GM19468 (cell line): Measurements from ENCODE around the gene ORAI2.

Experiments
- ATAC-seq: cut with Tn5 transposase; IDR thresholded peaks from one replicate; pipeline ENCODE4 v1.9.1; 2021; ENCODE audit warnings: mild to moderate bottlenecking, moderate library complexity, moderate number of reproducible peaks; ENCODE audit not compliant: unreplicated experiment; ENCODE audit errors: extremely low read depth

The ORAI2 gene

GRCh38 chr7:102413091-102413490 is 20.3 kb upstream of the ORAI2 start:
- no peak for ATAC-seq

GRCh38 chr7:102413611-102414010 is 19.8 kb upstream of the ORAI2 start:
- ATAC-seq = no peak

- no peak for ATAC-seq
These were observed 17.6 kb upstream of the ORAI2 start for GRCh38 chr7:102415685-102416225.

- no peak for ATAC-seq
These were observed 17.0 kb upstream of the ORAI2 start for GRCh38 chr7:102416406-102416805.

GRCh38 chr7:102417105-102417504 is 16.3 kb upstream of the ORAI2 start:
- no peak for ATAC-seq

- ATAC-seq = no peak
These were observed 14.8 kb upstream of the ORAI2 start for GRCh38 chr7:102418592-102418991.

- ATAC-seq = no peak
These were observed 11.6 kb upstream of the ORAI2 start for GRCh38 chr7:102421706-102422240.

GRCh38 chr7:102424129-102424551 is 9.2 kb upstream of the ORAI2 start:
- ATAC-seq = no peak

- ATAC-seq = no peak
These were observed 8.6 kb upstream of the ORAI2 start for GRCh38 chr7:102424787-102425218.

GRCh38 chr7:102425639-102426267 is 7.6 kb upstream of the ORAI2 start:
- no peak for ATAC-seq

GRCh38 chr7:102426268-102427018 is 6.9 kb upstream of the ORAI2 start:
- ATAC-seq = peak; percentile 19

GRCh38 chr7:102427019-102427405 is 6.4 kb upstream of the ORAI2 start:
- ATAC-seq = no peak

- ATAC-seq = no peak
These were observed 4.1 kb upstream of the ORAI2 start for GRCh38 chr7:102429141-102429899.

GRCh38 chr7:102431617-102432298 is 1.6 kb upstream of the ORAI2 start:
- no peak for ATAC-seq

GRCh38 chr7:102432442-102433218 is 745 bp upstream of the ORAI2 start:
- ATAC-seq = peak; percentile 5

GRCh38 chr7:102434039-102434486 is 688 bp downstream of the ORAI2 start:
- no peak for ATAC-seq

GRCh38 chr7:102436118-102436517 is 2.7 kb downstream of the ORAI2 start:
- ATAC-seq = no peak

GRCh38 chr7:102439963-102440795 is 6.8 kb downstream of the ORAI2 start:
- no peak for ATAC-seq
